RCC 7860 (cell line): ENCODE results near the gene POLR3H.
A peak's percentile ranks its signal among the peaks of the same experiment; 100 is the strongest.

Experiments used
- DNase-seq: peaks from one replicate; pipeline ENCODE4 v3.0.0-alpha.2; 2015; ENCODE audit warnings: low spot score
- FAIRE-seq: peaks from 2 replicates; lab custom pipeline; 2012; peaks lifted over from hg19 to GRCh38; lab: Jason Lieb, UNC

The POLR3H gene

GRCh38 chr22:41522813-41523212, 21.5 kb downstream of the POLR3H start:
- DNase-seq (no peak), FAIRE-seq (no peak)

DNA sequence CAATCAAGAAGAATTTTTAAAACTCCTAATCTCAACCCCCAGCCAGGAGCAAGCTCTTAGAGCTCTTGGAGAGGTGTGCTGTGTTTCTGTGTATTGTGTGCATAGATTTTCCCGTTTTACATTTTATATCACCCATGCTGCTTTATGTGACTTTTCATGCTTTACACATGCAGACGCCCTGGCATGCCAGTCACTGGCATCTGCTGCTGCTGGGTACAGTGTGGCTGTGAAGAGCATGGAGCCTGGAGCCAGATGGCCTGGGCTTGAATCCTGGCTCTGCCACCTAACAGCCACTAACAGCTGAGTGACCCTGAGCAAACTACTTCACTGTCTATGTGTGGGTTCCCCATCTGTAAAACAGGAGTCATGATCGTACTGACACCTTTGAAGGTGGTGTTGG, 23.1 kb downstream of the POLR3H start:
- no peak for DNase-seq
- FAIRE-seq = no peak

DNA sequence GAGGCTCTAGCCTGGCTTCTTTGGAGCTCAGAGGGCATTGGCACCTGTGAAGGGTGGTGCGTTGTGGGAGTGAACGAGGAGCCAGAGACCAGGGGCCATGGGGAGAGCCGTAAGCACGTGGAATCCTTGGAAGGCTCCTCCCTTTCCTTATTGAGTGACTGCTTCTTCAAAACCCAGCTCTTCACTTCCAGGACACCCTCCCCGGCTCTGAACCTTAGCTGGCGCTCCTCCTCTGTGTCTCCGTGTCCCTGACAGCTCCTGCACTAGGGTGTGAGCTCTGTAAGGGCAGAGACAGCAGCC, 26.3 kb downstream of the POLR3H start:
- DNase-seq = no peak

DNA sequence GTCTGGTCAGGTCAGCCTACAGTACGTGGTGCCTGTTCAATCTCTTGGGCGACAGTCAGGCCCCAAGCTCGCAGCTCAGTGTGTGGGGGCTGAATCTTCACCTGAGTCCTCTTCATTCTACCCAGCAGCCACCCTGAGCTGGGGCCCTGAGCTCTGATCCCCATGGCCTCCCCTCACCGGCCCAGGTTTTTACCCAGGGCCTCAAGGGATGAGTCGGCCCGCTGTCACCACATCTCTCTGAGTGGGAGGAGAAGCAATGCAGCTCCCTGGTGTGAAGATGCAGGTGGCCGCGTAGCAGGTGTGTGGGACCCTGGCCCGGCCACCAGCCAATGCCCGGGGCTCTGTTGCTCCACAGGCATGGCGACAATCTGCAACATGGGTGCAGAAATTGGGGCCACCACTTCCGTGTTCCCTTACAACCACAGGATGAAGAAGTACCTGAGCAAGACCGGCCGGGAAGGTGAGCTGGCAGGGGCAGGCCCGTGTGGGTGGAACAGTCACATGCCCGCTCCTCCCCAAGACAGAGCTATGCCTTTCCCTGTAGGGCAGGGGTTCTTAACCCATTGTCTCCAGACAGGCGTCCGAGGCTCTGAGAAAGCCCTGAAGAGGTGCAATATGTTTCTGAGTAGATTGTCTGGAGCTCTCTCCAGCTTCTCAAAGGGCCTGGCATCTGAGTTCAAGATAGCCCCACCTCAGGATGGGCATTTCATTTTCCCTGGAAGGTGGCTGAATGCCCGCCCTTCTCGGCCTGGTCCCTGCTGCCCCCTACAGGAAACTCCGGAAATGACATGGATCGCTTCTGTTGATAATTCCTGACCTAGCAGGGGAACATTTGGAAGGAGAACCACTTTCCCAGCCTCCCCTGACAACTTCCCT, 26.9 kb downstream of the POLR3H start:
- DNase-seq (peak; percentile 28), FAIRE-seq (no peak)

More for the DNA sequence above, 26.3 kb downstream of the POLR3H start:
- FAIRE-seq = no peak

- no peak for DNase-seq
- FAIRE-seq = no peak
These were observed 27.8 kb downstream of the POLR3H start for GRCh38 chr22:41516462-41516861.

- FAIRE-seq (no peak), DNase-seq (no peak)
These were observed 30.9 kb downstream of the POLR3H start for GRCh38 chr22:41513391-41513790.

DNA sequence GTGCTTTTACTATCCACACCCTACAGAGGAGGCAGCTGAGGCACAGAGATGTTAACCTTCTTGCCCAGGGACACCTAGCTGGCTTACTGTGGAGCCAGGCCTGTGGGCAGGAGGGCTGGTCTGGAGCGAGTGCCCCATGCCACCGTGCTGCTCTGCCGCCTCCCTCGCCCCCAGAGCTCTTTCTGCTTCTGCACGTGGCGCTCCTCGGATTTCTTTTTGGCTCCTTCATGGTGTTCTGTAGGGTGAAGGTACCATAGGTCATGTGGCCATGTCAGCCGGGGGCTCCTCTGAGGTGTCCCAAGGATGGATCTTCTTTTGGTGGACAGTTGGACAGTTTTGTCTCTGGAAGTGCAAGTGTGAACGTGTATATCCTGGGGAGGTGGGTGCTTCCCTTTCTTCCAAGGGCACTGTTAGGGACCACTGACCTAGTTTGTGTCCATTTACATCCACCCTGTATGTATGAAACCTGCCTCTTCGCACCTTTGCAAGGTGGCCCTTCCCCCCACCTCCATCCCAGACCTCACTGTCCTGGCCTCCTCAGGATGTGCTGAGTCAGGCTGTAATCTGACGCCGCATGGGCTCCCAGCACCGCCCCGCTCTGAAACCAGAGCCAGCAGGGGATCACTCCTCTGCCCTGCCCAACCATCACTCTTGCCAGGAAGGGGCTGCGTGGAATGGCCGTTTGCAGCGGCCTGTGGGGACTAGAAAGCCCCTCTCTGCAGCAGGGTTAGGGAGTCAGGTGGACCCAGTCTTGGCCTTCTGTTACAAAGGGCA, 31.7 kb downstream of the POLR3H start:
- FAIRE-seq = no peak
- peak; percentile 31 for DNase-seq

DNA sequence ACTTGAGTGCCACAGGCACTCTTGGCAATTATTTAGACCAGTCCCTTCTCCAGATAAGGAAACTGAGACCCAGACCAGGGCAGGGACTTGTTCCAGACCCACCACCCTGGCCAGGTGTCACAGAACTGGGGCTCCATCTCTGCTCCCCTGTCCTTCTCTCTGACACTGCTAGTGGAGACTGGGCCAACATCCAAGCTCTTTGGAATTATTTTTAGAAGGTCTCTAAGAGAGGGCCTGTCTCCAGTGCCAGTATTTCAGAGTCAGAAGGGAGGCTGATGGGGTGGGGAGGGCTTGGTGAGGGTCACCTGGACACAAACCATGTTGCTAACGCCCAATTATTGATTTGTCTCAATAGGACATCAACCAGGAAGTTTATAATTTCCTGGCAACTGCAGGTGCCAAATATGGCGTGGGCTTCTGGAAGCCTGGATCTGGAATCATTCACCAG, 32.7 kb downstream of the POLR3H start:
- no peak for FAIRE-seq

GRCh38 chr22:41508770-41509170, 35.5 kb downstream of the POLR3H start:
- DNase-seq = no peak

More for the DNA sequence above, 32.7 kb downstream of the POLR3H start:
- no peak for DNase-seq

GRCh38 chr22:41507330-41508063, 36.8 kb downstream of the POLR3H start:
- no peak for DNase-seq
- FAIRE-seq = no peak

More at GRCh38 chr22:41508770-41509170, 35.5 kb downstream of the POLR3H start:
- FAIRE-seq = no peak

DNA sequence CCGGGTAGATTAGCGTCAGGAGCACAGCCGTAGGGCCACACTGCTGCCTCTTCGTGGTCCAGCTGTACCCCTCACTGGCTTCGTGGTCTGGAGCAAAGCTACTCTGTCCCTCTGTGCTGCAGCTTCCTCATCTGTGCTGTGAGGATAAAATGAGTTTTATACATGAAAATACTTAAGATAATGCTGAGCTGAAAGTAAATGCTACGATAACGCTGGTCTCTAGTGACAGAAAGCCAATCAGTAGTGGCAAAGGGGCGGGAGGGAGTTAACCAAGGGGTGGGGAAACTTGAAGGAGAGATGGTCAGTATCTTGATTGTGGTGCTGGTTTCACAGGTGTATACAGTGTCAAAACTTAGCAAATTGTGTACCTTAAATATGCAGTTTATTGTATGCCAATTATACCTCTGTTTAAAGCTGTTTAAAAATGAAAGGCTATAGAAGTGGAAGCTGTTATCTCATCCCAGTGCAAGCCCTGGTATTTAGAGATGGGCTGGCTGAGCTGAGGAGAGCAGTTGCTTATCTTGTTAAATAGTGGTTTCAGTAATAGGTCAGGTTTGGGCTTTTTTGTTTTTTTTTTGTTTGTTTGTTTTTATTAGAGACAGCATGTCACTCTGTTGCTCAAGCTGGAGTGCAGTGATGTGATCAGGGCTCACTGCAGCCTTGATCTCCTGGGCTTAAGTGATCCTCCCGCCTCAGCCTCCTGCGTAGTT, 38.6 kb downstream of the POLR3H start:
- FAIRE-seq = no peak
- no peak for DNase-seq

GRCh38 chr22:41504816-41505215, 39.5 kb downstream of the POLR3H start:
- FAIRE-seq (no peak), DNase-seq (no peak)

DNA sequence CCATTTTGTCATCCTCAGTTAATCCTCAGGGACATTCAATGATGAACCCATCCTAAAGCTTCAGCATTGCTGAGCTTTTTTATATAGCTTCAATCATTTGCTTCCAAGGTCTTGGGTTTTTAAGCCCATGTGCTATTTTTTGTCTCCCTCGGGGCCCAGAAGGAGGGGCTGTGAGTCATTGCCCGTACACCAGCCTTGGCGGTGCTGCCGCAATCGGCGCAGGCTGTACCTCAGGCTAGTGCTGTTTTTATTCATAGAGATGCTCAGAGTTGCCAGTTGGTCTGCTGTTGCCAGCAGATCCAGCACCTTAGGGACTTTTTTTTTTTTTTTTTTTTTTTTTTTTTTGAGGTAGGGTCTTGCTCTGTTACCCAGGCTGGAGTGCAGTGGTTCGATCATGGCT, 39.9 kb downstream of the POLR3H start:
- DNase-seq (no peak), FAIRE-seq (no peak)

DNA sequence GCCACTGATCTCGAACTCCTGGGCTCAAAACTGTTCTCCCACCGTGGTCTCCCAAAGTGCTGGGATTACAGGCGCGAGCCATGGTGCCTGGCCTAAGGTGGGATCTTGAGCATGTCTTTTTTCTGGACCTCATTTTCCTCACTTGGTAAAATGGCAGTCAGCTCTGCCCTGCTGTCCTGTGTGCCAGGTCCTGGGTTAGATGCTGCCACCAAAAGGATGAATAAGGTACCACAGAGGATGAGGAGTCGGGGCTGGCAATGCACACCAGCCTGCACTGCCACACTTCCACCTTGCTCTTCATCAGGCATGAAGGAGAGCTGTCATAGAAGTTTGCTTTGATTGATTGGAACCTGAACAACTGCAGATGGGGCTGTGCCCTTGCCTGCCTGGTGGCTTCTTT, 43.1 kb downstream of the POLR3H start:
- FAIRE-seq = no peak
- no peak for DNase-seq

DNA sequence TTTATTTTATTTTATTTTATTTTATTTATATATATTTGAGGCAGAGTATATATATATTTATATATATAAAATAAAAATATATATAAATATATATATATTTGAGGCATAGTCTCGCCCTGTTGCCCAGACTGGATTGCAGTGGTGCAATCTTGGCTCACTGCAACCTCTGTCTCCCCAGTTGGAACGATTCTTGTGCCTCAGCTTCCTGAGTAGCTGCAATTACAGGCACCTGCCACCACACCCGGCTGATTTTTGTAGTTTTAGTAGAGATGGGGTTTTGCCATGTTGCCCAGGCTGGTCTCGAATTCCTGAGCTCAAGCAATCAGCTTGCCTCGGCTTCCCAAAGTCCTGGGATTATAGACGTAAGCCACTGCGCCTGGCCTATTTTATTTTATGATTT, 44.0 kb downstream of the POLR3H start:
- FAIRE-seq = no peak
- DNase-seq = no peak

GRCh38 chr22:41499624-41500280, 44.5 kb downstream of the POLR3H start:
- no peak for DNase-seq
- FAIRE-seq = no peak

DNA sequence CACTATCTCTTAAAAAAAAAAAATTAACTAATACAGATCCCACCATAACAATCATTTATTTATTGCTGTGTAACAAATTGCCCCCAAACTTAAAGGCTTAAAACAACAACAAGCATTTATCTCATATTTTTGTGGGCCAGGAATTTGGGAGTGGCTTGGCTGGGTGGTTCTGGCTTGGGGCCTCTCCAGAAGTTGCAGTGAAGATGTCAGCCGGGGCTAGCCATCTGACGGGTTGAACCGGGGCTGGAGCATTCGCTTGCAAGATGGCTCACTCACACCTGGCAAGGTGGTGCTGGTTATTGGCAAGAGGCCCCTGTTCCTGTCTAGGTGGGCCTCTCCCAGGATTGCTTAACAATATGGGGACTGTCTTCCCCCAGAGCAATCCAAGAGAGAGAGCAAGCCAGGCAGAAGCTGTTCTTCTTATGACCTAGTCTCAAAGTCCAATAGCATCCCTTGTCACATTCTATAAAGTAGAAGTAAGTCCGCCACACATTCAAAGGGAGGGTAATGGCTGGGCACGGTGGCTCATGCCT, 45.9 kb downstream of the POLR3H start:
- no peak for DNase-seq
- no peak for FAIRE-seq

GRCh38 chr22:41491374-41492100, 52.7 kb downstream of the POLR3H start:
- DNase-seq = no peak
- no peak for FAIRE-seq
